Occipital lobe (tissue), 2 donors: ENCODE results near the gene BST1. TPM values are rescaled to one million over a fixed set of nuclear protein-coding genes. Genes with fewer than 3 reads are reported as not detected.
"Not testable (repeated sequence)": the region's sequence is repeated elsewhere in the genome, so short reads cannot be mapped to it uniquely, and the experiment has no call there.

Experiments
- DNase-seq: peaks from one replicate; lab custom pipeline; 2025; lab: John Stamatoyannopoulos, UW
- total RNA-seq: library from RNA; depleted of rRNA; stranded (reverse); fragments of >200 nt; gene quantifications from one replicate; pipeline ENCODE4 v1.2.3, GENCODE V29; 2014

BST1 gene
- total RNA-seq, 1 donor from 2014 or later = 2.8 TPM

- no peak for DNase-seq
Measured at GRCh38 chr4:15707363-15707715, 4.5 kb downstream of the BST1 start.

GRCh38 chr4:15711762-15712161, 8.9 kb downstream of the BST1 start:
- DNase-seq = no peak

GRCh38 chr4:15712214-15712613, 9.3 kb downstream of the BST1 start:
- no peak for DNase-seq

DNA sequence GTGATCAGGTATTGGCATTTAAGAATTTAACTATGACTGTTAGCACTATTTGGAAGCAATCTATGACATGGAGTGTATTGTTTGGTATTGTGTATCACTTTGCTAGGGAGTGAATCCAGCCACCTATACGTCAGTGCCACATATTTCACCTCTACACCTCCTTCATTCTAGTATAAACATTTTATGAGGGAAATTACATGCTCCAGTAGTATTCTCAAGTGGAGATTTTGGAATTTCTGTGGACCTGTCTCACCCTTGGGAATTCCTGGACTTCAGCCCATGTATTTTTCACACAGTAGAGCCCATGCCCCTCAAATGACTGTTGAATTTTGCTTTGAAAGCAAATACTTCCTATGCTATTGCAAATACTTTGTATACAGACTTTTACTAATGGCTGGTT, 11.3 kb downstream of the BST1 start:
- no peak for DNase-seq

- no peak for DNase-seq
Measured at GRCh38 chr4:15714646-15715435, 12.0 kb downstream of the BST1 start.

DNA sequence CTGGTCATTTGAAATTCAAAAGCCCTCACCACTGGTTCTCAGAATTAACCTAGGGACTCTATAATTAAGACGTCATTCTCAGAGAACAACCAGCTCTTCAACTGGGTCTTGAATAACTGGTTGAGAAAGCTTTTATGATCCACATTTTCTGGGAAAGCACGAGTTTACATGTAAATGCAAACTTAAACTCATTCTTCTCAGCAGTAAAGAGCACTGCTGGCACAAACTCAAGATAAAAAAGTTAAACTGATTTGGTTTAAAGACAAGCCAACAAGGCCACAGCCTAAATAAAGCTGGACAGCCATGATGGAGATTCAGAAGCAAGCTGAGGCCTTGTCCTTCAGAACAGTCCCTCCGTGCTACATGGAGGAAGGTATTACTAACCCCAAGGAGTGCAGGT, 13.2 kb downstream of the BST1 start:
- DNase-seq = no peak

GRCh38 chr4:15717086-15717485, 14.2 kb downstream of the BST1 start:
- no peak for DNase-seq

- no peak for DNase-seq
Measured at GRCh38 chr4:15717657-15718416, 15.0 kb downstream of the BST1 start.

GRCh38 chr4:15718465-15718864, 15.6 kb downstream of the BST1 start:
- DNase-seq = no peak

- no peak for DNase-seq
Measured at GRCh38 chr4:15718959-15719358, 16.1 kb downstream of the BST1 start.

DNA sequence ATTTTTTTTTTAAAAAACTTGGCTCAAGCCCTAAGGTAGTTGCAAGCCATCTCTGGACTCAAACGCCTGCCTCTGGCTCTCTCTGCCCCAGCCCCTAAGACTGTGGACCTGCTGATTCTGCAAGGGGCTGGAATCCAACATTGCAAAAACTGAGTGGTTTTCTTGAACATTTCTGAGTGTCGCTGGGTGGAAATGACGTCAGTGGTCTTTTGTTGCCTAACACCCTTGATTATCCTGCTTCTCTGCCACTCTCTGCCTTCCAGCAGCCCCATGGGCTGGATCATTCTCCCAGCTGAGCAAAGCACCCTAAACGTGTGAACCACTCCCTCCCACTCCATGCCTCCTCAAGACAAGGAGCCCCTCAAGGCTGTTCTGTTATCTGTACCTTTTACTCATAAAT, 16.6 kb downstream of the BST1 start:
- no peak for DNase-seq

DNA sequence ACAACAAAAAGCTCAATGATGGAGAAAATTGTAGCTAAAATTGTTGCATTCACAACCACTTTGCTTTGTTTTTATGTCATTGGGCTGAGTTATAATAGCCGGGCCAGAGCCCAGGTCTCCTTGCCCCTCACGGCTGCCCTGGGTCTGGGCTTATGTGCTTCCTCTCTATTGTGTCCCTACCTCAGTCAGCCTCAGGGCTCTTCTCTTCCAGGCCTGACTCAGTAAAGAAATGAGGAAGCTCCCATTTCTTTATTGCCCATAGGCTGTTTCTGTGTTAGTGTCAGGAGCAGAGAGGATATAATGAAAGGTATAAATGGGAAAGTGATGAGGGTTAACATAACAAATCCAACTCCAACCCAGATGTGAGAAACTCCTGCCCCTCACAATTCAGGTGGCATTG, 18.0 kb downstream of the BST1 start:
- no peak for DNase-seq

- DNase-seq = no peak
Measured at GRCh38 chr4:15725608-15726007, 22.7 kb downstream of the BST1 start.

GRCh38 chr4:15729910-15730533, 27.2 kb downstream of the BST1 start:
- no peak for DNase-seq

DNA sequence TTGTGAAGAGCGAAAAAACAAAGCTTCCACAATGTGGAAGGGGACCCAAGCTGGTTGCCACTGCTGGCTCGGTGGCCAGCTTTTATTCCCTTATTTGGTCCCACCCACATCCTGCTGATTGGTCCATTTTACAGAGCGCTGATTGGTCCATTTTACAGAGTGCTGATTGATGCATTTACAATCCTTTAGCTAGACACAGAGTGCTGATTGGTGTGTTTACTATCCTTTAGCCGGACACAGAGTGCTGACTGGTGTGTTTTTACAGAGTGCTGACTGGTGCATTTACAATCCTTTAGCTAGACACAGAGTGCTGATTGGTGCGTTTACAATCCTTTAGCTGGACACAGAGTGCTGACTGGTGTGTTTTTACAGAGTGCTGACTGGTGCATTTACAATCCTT, 30.2 kb downstream of the BST1 start:
- not testable (repeated sequence) for DNase-seq

- DNase-seq = no peak
Measured at GRCh38 chr4:15735536-15735935, 32.7 kb downstream of the BST1 start.

DNA sequence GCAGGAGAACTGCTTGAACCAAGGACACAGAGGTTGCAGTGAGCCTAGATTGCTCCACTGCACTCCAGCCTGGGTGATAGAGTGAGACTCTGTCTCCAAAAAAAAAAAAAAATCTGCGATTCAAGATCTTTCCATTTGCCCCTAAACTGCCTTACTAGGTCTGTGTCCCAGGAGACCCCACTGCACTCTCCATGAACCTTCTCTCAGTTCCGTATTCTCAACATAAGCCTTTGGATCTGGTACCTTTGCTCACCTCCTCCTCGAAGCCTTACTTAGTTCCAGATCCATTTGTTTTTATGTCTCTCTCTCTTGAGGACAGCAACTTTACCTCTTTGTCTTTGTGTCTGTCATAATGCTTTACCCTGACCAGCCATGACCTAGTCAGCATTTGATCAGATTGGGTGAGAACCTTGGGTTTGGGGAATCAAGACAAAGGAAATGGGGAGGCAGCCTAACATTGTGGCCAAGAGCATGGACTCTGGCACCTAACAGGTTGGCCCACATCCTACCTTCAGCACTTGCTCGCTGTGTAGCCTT, 33.7 kb downstream of the BST1 start:
- DNase-seq = no peak

- DNase-seq = no peak
Measured at GRCh38 chr4:15737255-15737654, 34.4 kb downstream of the BST1 start.

DNA sequence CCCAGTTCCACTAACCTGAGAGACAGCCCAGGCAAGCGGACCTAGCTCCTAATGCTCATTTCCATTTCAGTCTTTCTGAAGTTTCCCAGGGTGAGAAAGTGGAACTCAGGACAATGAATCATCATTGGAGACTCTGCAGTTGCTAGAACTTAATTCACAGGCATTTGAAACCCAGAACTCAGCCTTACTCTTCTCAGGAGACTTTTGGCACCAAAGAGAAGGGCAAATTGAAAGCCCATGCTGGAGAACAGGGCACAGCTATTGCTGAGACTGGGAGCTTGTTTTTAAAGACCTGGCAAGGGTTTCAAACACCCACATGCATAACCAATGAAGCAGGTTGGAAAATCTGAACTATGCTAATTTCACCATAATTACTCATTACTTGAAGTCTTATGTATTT, 36.0 kb downstream of the BST1 start:
- DNase-seq = no peak

DNA sequence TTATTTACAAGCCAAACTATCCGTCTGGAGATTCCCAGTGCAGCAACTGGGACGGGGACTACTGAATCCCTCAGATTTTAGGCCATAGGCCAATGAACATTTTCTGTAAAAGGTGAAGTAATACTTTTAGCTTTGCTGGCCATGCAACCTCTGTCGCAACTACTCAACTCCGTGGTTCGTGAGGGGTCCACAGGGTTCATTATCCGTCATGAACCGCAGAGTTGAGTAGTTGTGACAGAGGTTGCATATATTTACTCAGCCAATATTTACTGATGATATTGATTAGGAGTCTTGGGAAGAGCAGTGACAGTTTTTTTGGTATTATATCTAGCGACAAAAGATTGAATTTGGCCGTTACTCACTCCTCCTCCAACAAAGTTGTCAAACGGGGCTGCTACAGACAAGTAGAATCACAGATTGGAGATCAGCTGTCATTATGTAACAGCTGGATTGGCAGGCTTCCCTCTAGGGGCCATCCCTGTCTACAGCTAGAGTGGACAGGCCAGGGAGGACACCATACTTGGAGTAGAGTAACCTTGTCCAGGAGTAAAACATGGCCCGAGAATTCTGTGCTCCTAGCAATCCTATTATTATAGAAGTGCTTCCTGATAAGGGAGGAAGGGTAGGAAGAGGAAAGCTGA, 38.0 kb downstream of the BST1 start:
- DNase-seq = no peak

GRCh38 chr4:15742083-15742582, 39.3 kb downstream of the BST1 start:
- DNase-seq = no peak

- DNase-seq = no peak
Measured at GRCh38 chr4:15742637-15743036, 39.8 kb downstream of the BST1 start.
